LHCN-M2 (cell line): ENCODE measurements around the gene COLEC12. TPM values are rescaled to one million over a fixed set of nuclear protein-coding genes. Genes with fewer than 3 reads are reported as not detected.

Experiments
- DNase-seq: peaks from one replicate; pipeline ENCODE4 v3.0.0-alpha.2; 2012; ENCODE audit warnings: low read depth
- total RNA-seq: library from RNA; depleted of rRNA; stranded (reverse); fragments of >200 nt; gene quantifications from 2 replicates; pipeline ENCODE4 v1.2.3, GENCODE V29; 2014

COLEC12 gene
- total RNA-seq, 1 experiment from 2014 or later, result 1.1 TPM

DNA sequence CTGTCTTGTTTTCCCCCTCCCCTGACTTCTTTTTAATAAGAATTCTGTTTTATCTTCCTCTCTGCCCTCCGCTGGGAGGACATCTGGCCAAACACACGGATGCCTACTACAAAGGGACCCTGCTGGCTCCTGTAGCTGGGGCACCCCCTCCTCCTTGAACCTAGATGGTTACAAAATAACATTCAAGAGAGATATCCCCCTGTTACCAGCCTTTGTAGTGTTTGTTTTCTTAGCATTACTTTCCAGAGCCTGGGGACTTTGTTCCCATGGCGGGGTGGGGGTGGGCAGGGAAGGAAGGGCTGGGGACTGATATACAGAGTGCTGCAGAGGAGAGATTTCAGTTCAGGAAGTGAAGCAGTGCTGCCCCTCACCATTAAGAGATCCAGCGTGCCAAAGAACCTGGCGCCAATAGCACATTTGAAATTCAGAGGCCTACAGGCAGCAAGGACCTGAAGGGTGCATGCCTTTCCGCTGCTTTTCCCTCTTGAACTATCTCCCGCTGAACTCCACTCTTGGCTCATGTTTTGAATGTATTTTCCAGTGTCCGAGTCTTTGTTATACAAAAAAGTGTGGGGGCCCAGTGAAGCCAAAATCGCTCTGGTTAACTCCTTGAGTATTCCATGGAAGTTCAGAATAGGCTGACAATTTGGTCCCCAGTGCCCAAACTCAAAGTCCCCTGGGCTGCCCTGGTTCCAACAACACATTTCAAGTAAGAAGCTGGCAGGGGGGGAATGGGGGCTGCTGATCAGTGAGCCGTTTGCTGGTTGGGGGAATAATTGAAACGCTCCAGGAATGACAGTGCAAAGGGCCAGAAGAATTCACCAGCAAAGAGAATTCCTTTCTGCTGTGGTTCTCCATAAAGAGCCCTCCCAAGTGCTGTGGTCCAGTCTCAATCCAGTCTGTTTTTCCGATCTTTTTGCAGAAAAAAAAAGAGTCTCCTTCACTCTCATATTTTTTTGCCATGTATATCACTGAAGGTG, 137.9 kb downstream of the COLEC12 start:
- peak; percentile 8 for DNase-seq

DNA sequence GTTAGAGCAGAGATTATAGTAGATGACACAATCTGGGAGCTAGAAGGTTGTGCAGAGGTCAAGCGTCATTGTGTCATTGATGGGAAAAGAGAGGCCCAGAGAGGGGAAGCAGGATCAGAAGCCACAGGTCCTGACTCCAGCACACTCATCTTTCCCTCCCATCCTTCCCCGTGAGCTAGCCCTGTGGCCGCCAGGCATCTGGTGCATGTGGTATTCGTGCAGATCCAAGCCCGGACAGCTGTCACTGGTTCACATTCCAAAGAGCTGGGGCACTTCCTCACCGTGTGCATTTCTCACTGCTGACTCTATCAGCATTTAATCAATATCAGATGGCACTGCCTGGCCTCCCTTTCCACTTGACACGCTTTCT, 138.6 kb downstream of the COLEC12 start:
- DNase-seq, result peak; percentile 99

GRCh38 chr18:361100-361732, 139.3 kb downstream of the COLEC12 start:
- peak; percentile 10 for DNase-seq

- DNase-seq, result no peak
These were observed 139.8 kb downstream of the COLEC12 start for GRCh38 chr18:360676-361075.

GRCh38 chr18:356778-357177, 143.7 kb downstream of the COLEC12 start:
- DNase-seq, result no peak

- DNase-seq, result no peak
These were observed 144.8 kb downstream of the COLEC12 start for GRCh38 chr18:355678-356077.

GRCh38 chr18:354471-354870, 146.0 kb downstream of the COLEC12 start:
- DNase-seq, result no peak

DNA sequence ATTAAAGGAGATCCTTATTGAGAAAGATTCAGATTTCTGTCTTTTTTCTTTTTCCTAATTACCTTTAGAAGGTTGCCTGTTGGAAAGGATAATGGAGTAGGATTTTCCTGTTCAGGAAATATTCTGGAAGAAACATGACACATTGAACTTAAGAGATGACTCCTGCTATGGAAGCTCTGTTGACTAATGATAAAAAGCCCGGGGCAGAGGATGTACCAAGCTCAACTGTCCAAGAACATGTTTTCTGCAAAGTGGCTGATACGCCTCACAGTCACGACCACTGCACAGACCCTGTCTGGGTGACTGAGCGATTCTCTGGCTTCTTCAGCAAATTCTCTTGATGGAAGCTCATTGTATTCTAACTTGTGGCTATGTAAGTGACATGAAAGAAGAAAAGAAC, 146.5 kb downstream of the COLEC12 start:
- peak; percentile 71 for DNase-seq

DNA sequence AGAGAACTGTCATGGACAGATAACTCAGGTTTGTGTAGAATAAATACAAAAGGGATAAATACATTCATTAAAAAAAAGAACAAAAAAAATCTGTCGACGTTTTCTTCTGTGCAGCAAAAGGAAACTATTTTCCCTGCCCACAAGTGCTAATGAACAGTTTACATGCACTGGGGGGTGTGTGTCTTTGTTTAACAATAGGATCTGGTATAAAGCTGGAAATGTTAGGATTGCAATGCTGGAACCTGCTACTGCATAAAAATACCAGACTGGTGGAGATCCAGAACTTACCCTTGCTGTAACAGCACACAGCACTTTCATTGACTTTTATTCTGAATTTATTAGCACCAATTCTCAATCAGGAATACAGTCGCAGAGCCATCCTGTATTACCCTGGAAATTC, 148.1 kb downstream of the COLEC12 start:
- no peak for DNase-seq

DNA sequence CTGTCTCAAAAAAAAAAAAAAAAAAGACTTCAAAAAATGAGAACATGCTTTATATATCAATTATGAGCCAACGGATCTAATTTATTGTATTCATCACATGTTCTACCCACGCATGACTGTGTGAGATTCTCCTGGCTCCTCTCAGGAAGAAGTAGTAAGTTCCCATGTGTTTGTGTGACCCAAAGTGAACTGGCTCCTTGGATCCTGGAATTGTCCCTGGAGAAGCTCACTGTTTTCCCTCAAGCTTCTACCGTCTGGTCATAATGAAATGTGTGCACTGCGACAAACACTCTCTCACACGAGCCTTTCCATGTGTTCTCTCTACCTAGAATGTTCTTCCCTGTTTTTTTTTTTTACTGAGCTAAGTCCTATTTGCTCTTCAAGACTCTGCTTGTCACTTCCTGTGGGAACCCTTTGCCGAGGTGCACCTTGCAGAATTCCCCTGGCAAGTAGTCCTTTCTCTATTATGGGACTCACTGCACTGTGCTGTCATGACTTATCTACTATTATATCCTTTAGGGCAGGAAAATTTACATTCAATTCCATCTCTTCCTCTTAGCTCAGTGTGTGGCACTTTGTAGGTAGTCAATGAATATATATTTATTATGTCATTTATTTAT, 149.4 kb downstream of the COLEC12 start:
- DNase-seq, result no peak

GRCh38 chr18:346600-346999, 153.9 kb downstream of the COLEC12 start:
- no peak for DNase-seq

GRCh38 chr18:341102-341501, 159.4 kb downstream of the COLEC12 start:
- no peak for DNase-seq

DNA sequence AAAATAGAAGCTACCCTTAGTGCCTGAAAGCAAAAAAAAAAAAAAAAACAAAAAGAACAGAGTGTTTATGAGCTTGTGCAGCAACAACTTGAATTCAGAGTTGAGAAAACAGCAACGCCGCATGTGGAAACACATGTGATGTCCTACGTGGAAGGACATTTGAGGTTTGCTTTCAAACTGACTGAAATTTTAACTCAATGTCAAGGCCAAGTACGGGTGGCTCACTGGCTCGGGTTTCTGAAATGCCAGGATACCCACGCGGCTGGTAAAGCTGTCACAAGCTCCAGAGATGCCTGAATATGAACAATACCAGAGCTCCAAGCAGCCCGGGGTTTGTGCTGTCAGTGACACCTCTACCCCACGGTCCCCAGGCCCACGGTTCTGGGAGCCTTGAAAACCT, 160.5 kb downstream of the COLEC12 start:
- DNase-seq, result no peak

DNA sequence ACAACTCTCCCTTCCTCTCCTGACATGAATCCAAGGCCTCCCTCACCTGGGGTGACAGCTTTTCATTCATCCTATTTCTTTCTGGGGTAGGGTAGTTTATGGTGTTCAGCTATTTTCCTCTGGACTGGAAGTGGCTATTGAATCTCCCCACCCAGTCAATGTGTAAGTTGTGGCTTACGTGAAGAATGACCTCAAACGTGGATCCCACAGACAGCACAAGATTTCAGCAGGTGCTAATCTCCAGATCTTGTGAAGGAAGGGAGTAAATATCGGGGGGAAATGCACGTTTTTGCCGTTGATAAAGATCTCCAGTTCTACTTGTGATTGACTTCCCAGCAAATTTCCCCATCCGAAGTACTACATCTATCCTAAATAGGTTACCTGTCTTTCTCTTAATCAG, 161.3 kb downstream of the COLEC12 start:
- DNase-seq, result no peak

DNA sequence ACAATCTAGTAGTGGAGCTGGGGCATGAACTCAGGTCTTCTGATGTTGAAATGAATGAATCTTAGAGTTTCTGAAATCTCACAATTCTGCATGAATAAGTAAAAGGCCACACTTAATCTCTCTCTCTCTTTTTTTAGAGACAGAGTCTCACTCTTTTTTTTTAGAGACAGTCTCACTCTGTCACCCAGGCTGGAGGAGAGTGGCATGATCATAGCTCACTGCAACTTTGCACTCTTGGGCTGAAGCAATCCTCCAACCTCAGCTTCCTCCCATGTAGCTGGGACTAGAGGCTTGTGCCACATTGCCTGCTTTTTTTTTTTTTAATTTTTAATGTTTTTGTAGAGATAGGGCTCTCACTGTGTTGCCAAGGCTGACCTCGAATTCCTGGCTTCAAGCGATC, 163.8 kb downstream of the COLEC12 start:
- no peak for DNase-seq

- no peak for DNase-seq
These were observed 164.8 kb downstream of the COLEC12 start for GRCh38 chr18:335733-336132.

GRCh38 chr18:334575-335132, 165.8 kb downstream of the COLEC12 start:
- DNase-seq, result no peak

- no peak for DNase-seq
These were observed 167.6 kb downstream of the COLEC12 start for GRCh38 chr18:332721-333510.

DNA sequence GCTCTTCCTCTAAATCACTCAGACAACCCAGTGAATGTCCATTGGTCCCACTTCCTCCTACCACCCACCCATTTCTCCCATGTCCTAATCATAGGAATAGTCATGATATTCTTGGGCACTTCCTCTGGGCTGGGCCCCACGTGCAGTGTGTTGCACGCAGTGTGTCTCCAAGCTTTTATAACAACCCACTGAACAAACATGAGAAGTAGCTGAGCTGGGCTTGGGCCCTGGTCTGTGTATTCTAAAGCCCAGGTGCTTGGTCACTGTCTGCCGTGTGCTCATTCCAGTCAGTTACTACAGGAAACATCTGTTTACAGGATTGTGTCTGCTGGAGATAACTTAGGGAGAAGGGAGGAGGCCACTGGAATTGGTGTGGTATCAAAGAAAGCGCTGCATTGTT, 168.5 kb downstream of the COLEC12 start:
- no peak for DNase-seq

- peak; percentile 80 for DNase-seq
These were observed 169.2 kb downstream of the COLEC12 start for GRCh38 chr18:331221-331821.

DNA sequence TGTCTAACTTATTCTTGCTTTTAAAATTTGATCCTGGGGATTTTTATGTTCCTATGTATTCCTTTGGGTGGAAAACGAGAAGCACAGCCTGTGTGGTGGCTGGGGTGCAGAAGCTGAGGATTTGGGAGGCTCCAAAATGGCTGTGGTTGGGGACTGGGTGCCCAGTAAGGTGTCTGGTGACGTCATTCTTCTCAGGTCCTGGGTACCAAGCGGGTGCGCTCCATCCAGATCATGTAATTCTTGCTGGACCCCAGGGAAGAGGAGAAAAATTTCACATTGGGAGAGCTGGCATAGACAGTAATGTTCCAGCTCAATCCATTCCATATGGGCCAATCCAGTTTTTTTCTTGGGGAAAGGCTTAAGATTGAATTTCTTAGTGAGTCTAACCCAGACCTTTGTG, 171.6 kb downstream of the COLEC12 start:
- no peak for DNase-seq
